Activated T-cell treated with anti-CD3 and anti-CD28 coated beads, Interleukin-2, amount 50 U/mL, for 4 hours (primary cell): ENCODE measurements around the gene CPEB1. TPM values are rescaled to one million over a fixed set of nuclear protein-coding genes. Genes with fewer than 3 reads are reported as not detected.
"Not testable (repeated sequence)": the region's sequence is repeated elsewhere in the genome, so short reads cannot be mapped to it uniquely, and the experiment has no call there.

ENCODE experiments used
- ATAC-seq, 2 donors: fragments of 200-7000 bp; cut with Tn5 transposase; one replicate each; pipeline ENCODE4 v1.10.0; 2021
- DNase-seq: peaks from one replicate; pipeline ENCODE4 v3.0.0-alpha.2; 2020
- H3K27me3 Mint-ChIP-seq: one replicate; pipeline ENCODE4 v1.8.0; 2021; ENCODE audit warnings: low read depth, mixed read lengths
- H3K36me3 Mint-ChIP-seq: one replicate; pipeline ENCODE4 v1.8.0; 2022; ENCODE audit warnings: mixed read lengths; ENCODE audit not compliant: insufficient read depth
- H3K4me1 Mint-ChIP-seq: one replicate; pipeline ENCODE4 v1.8.0; 2021; ENCODE audit warnings: low read depth, mixed read lengths
- H3K4me3 Mint-ChIP-seq: one replicate; pipeline ENCODE4 v1.8.0; 2021; ENCODE audit warnings: mild to moderate bottlenecking, moderate library complexity, mixed read lengths
- H3K9me3 Mint-ChIP-seq: one replicate; pipeline ENCODE4 v1.8.0; 2021; ENCODE audit warnings: mixed read lengths
- total RNA-seq, 3 donors: library from RNA; stranded (reverse); gene quantifications; one replicate each; pipeline ENCODE4 v1.2.1, GENCODE V29; 2021

Gene CPEB1
- total RNA-seq, 3 donors from 2014 or later, result 0.52 to 1.7 (median 1.2) TPM

DNA sequence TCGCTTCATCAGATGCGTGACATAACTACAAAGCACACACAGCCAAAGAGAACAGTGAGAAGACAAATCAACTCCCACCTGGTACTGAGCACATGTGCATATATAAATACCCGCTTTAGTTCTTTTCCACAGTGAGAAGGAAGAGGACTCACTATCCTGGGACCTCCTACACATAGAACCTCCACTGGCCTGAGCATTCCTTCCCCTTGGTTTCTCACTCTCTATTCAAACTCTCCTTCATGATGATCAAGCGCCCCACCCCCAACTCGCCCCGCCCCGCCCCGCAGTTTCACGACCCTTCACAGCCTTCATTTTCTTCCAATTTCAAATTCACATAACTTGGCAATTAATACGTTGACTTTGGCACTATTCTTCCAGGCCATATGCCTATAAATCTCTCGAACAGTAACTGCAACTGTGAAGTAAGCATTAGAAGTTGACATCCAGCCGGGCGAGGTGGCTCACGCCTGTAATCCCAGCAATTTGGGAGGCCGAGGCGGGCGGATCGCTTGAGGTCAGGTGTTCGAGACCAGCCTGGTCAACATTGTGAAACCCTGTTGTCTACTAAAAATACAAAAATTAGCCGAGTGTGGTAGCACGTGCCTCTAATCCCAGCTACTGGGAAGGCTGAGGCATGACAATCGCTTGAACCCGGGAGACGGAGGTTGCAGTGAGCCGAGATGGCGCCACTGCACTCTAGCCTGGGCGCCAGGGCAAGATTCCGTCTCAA, 108.0 kb downstream of the CPEB1 start:
- no peak for ATAC-seq
- no peaks in the 10 kb centered on the region for H3K9me3 Mint-ChIP-seq
- no peak for DNase-seq
- H3K27me3 Mint-ChIP-seq, result no peaks in the 10 kb centered on the region
- H3K4me1 Mint-ChIP-seq, result peaks cover 32% of the 10 kb centered on the region
- H3K36me3 Mint-ChIP-seq, result peaks cover 47% of the 10 kb centered on the region
- H3K4me3 Mint-ChIP-seq, result peak overlapping the region; percentile 97

DNA sequence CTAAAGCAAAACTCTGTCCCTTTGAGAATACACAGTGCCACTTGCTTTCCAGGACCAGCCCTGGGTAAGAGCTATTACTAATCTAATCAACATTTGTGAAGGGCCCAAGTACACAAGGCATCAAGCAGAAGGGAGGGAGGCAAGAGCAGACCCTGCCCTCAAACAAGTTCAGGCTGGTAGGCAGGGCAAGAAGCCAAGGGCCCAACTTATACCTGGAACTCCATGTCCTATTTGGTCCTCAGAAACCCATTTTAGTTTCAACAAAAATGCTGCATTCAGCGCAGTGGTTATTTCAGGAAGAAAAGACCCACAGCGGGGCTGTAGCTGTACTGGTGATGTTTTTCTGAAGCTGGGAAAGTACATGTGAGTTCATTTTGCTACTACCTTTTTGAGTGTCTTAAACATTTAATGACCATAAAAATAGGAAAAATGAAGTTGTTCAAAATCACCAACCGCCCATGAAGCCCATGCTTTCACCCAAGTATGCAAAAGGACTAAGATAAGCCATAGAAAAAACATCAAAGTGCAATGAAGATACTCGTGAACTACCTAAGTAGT, 109.7 kb downstream of the CPEB1 start:
- H3K4me3 Mint-ChIP-seq, result peak overlapping the region; percentile 97
- H3K27me3 Mint-ChIP-seq, result no peaks in the 10 kb centered on the region
- peaks cover 49% of the 10 kb centered on the region for H3K36me3 Mint-ChIP-seq
- ATAC-seq (no peak), DNase-seq (no peak)
- no peaks in the 10 kb centered on the region for H3K9me3 Mint-ChIP-seq
- peaks cover 32% of the 10 kb centered on the region for H3K4me1 Mint-ChIP-seq

DNA sequence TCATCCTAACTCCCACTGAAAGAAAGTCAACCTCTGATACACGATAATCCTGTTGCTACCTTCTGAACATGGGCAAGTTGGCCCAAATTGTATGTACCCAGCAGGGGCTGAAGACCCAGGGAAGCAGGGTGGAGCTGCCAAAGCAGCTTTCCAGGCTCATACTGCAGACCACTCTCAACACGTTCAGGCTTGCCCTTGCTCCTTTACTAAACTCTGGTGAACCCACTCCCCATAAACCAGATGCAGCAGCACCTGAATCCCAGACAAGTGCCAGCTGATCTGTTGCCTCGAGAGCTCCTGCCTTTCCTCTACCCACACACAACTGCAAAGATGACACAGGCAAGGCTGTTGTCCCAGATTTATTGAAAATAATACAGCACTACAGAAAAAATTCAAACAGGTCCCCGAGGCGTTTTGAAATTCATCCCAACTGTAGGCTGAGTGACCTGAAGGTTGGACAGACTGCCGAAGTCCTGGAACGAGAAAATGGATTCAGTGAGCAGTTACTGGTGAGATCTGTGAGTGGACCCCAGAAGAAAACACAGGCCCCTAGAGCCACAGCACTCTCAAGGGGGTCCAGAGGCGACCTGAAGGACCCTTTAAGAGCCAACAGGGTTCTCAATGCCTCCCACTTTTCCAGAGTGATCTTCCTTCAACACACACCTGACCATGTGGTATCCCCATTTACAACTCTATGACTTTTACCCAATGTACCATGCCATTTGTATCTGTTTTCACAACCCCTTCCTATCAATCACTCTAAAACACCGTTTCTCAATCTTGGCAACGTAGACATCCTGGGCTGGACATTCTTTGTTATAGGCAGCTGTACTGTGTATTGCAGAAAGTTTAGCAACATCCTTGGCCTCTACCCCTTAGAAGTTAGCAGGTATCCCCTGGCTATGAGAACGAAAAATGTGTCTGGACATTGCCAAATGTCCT, 110.5 kb downstream of the CPEB1 start:
- Mint-ChIP-seq H3K4me1 (peaks cover 32% of the 10 kb centered on the region), H3K9me3 (no peaks in the 10 kb centered on the region), H3K36me3 (peaks cover 49% of the 10 kb centered on the region), H3K4me3 (peak overlapping the region; percentile 97), H3K27me3 (no peaks in the 10 kb centered on the region)
- DNase-seq (no peak), ATAC-seq (no peak)

DNA sequence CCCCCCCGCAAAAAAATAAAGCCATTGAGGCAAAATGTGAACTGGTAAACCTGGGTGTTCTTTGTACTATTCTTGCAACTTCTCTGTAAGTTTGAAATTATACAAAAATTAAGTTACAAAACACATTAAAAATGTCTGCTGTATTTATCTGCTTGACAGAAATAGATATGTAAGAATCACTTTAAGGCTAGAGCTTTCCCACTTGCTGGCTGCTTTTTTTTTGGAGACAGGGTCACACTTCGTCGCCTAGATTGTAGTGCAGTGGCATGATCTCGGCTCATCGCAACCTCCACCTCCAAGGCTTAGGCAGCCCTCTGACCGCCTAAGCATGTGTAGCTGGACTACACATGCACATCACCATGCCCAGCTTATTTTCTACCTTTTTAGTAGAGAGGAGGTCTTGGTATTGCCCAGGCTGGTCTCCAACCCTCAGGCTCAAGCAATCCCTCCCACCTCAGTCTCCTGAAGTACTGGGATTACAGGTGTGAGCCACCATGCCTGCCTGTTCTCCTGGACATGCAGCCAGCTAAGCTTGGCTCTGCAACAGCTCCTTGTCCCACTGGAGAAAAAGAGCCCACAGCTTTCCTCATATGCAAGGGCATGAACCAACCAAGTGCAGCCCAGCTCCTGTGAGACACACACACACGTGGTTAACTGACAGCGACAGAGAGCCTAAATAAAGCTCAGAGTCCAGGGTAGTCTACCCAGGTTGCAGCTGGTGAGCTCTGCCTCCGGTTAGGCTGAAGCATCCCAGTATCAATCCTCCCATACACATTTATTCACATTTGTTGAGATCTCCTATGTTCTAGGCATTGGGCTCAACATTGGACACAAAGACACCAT, 111.4 kb downstream of the CPEB1 start:
- DNase-seq, result no peak
- no peaks in the 10 kb centered on the region for H3K9me3 Mint-ChIP-seq
- peaks cover 49% of the 10 kb centered on the region for H3K36me3 Mint-ChIP-seq
- H3K4me1 Mint-ChIP-seq, result peaks cover 31% of the 10 kb centered on the region
- ATAC-seq, result no peak
- peak overlapping the region; percentile 33 for H3K4me3 Mint-ChIP-seq
- H3K27me3 Mint-ChIP-seq, result no peaks in the 10 kb centered on the region

DNA sequence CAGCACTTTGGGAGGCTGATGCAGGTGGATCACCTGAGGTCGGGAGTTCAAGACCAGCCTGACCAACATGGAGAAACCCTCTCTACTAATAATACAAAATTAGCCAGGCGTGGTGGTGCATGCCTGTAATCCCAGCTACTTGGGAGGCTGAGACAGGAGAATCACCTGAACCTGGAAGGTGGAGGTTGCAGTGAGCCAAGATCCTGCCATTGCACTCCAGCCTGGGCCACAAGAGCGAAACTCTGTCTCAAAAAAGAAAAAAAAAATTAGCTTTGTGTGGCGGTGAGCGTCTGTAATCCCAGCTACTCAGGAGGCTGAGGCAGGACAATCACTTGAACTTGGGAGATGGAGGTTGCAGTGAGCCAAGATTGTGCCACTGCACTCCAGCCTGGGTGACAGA, 112.0 kb downstream of the CPEB1 start:
- H3K4me3 Mint-ChIP-seq, DNase-seq, H3K27me3 Mint-ChIP-seq, H3K9me3 Mint-ChIP-seq, ATAC-seq: not testable (repeated sequence)
- peaks cover 30% of the 10 kb centered on the region for H3K4me1 Mint-ChIP-seq
- peaks cover 49% of the 10 kb centered on the region for H3K36me3 Mint-ChIP-seq

DNA sequence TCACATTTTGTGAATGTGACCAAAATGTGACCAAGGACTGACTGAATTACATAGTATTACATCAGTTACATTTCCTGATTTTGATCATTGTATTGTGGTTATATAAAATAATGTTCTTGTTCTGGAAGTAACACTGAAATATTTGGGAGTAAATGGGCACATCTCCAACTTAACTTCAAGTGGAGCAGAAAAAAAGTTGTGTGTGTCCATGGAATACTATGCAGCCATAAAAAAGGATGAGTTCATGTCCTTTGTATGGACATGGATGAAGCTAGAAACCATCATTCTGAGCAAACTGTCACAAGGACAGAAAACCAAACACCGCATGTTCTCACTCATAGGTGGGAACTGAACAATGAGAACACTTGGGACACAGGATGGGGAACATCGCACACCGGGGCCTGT, 112.7 kb downstream of the CPEB1 start:
- not testable (repeated sequence) for H3K4me3 Mint-ChIP-seq, H3K27me3 Mint-ChIP-seq, ATAC-seq, DNase-seq, H3K9me3 Mint-ChIP-seq
- Mint-ChIP-seq H3K36me3 (peaks cover 44% of the 10 kb centered on the region), H3K4me1 (peaks cover 30% of the 10 kb centered on the region)

DNA sequence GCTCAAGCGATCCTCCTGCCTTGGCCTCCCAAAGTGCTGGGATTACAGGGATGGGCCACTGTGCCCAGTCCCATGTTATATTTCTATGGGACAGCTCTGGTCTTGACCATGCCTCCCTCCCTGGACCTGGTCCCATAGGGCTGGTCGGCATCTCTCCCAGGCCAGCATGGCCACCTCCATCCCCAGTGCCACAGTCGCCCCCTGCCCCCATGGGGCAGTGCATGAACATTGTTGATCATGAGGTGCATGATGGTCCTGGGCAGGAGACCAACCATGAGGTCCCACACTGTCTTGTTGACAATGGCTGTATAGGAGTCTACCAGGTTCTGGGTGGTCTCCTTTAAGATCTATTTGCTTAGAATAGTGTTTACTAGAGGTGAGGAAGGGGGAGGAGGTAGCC, 113.4 kb downstream of the CPEB1 start:
- Mint-ChIP-seq H3K4me1 (peaks cover 28% of the 10 kb centered on the region), H3K36me3 (peaks cover 37% of the 10 kb centered on the region), H3K9me3 (no peaks in the 10 kb centered on the region), H3K27me3 (no peaks in the 10 kb centered on the region), H3K4me3 (no peak overlapping the region)
- ATAC-seq (no peak), DNase-seq (no peak)

DNA sequence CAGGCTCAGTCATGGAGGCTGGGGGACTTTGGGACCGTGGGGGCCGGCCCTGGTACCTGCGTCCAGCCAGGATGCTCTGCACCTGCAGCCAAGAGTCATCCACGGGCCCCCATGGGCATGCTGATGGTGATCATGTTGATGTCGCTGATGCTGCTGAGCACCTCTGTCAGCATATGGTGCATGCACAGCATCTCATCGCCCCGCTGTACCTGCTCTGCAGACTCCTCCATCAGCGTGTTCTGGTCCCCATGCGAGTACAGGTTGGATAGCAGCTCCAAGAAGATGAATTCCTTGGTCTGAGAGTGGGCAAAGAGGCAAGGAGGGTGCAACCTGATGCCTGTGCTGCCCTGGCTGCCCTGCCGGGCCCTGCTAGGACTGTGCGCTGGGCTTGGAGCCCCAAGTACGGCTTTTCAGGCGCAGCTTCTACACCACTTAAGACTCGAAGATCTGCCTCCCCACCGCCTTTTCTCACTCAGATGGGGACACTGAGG, 114.1 kb downstream of the CPEB1 start:
- Mint-ChIP-seq H3K27me3 (no peaks in the 10 kb centered on the region), H3K36me3 (peaks cover 33% of the 10 kb centered on the region), H3K4me3 (no peak overlapping the region), H3K4me1 (peaks cover 25% of the 10 kb centered on the region), H3K9me3 (no peaks in the 10 kb centered on the region)
- DNase-seq (no peak), ATAC-seq (no peak)

DNA sequence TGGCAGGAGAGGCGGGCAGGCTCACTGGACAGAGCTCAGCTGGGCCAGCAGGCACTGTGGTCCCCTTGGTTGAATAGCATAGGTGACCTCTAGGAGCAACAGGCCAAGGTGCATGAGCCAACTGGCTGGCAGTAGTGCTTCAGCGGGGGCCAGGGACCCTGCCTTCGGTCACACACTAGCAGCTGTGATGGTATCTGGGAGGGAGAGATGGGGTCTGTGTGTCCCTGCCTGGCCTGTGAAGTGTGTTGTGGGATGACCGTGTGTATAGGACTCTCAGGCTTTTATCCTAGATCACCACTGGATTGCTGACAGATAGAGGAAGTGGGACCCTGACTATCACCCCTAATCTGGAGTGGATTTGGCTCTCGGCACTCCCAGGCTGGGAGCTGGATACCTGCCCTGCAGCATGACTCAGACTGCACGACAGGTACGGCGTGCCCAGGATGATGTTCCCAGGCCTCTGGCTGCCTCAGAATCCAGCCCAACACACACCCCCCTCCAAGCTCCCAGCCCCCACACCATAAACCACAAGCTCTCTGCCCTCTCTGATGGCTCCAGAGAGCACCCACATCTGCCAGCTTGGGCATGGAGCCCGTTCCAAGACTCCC, 114.7 kb downstream of the CPEB1 start:
- H3K4me3 Mint-ChIP-seq, result no peak overlapping the region
- H3K36me3 Mint-ChIP-seq, result peaks cover 27% of the 10 kb centered on the region
- ATAC-seq (no peak), DNase-seq (no peak)
- H3K4me1 Mint-ChIP-seq, result peaks cover 20% of the 10 kb centered on the region
- H3K27me3 Mint-ChIP-seq, result no peaks in the 10 kb centered on the region
- no peaks in the 10 kb centered on the region for H3K9me3 Mint-ChIP-seq

DNA sequence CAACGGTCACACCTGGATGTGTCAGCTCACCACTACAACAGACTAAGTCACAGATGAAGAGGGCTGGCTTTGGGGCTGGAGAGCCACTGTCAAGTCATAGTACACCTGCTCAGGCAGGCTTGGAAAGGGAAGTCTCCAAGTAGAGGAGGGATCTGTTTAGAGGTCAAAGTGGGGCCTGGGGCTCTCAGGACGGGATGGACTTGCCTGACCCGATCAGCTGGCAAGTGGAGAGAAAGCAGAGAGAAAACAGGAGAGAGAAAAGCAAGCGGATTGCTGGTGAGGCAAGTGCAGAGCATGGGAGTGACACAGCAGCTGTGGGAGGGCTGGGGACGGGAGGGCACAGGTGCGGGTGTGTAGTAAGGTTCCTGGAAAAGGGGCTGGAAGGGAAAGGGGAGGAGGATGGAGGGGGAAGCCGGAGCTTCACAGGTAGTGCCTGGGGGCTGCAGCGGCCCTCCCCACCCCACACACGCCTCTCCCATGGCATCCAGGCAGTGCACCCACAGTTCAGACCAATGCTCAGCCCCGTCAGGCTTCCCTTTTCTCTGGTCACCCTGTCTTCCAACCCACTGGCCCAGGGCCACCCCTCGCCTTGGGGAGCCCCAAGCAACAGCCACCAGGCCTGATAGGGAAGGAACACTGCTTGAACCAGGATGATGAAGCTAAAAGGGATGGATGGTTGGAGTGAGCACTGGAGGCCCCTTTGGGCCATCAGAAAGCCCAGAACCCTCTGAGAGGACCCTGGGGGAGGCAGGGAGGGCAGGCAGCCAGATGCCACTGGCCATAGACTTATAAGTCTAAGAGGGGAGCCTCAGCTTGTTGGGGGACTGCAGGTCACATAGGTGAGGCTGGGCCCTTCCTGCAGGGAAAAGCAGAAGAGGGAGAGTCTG, 115.4 kb downstream of the CPEB1 start:
- peaks cover 2% of the 10 kb centered on the region for H3K27me3 Mint-ChIP-seq
- peaks cover 12% of the 10 kb centered on the region for H3K4me1 Mint-ChIP-seq
- DNase-seq, result no peak
- no peak for ATAC-seq
- no peaks in the 10 kb centered on the region for H3K9me3 Mint-ChIP-seq
- H3K4me3 Mint-ChIP-seq, result no peak overlapping the region
- peaks cover 21% of the 10 kb centered on the region for H3K36me3 Mint-ChIP-seq

DNA sequence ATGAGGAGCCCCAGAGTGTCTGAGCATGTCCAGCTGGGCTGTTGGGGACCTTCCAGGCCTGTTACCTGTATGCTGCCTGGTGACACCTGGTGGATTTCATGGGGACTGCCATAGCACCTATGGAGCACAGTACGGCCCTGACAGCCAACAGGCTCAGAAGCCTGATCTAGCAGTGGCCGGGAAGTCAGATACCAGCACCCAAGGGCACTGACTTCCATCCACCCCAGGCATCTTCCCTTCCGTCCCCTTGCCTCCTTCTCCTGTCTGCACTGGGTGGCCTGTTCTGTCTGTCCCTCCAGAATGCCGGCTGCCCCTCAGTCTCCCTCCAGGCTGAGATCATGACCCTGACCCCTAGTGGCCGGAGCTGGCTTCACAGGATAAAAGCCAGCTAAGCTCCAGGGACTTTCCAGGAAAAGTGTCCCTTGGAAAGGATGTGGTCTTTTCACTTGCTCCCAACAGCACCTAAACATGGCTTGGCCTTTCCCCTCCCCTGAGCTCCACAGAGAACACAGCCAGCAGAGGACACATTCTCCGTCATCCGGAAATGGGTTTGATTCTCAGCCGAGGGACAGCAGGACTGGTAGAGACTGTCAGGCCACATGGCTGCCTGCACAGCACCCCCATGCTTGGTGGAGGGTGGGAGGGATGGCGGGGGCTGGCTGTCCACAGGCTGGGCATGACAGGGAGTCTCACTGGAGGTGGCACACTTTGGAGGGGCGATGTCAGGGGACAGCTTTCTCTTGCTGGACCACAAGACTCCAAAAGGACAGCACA, 116.4 kb downstream of the CPEB1 start:
- peak; percentile 77 for ATAC-seq
- H3K4me1 Mint-ChIP-seq, result peaks cover 6% of the 10 kb centered on the region
- H3K27me3 Mint-ChIP-seq, result peaks cover 2% of the 10 kb centered on the region
- H3K9me3 Mint-ChIP-seq, result no peaks in the 10 kb centered on the region
- H3K4me3 Mint-ChIP-seq, result peak overlapping the region; percentile 63
- peaks cover 12% of the 10 kb centered on the region for H3K36me3 Mint-ChIP-seq
- DNase-seq, result peak; percentile 59

DNA sequence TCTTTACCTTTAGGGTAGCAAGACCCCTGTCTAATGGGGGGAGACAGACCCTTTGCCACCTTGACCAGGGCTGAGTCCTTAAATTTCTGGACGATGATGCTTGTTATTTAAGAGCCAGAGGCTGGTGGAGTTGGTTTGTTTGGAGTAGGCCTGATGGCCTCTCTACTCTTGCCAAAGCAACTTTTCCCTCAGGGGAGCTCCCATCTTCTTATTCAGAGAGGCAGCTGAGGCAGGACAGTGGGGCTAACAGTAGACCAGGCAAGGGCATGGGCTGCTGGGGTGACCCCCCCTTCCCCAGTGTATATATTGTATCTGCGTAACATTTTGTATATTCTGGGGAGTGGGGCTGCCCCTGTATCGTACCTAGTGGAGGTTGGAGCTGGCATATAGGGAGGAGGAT, 117.2 kb downstream of the CPEB1 start:
- Mint-ChIP-seq H3K27me3 (peaks cover 2% of the 10 kb centered on the region), H3K4me1 (peaks cover 6% of the 10 kb centered on the region), H3K9me3 (no peaks in the 10 kb centered on the region), H3K4me3 (no peak overlapping the region), H3K36me3 (peaks cover 7% of the 10 kb centered on the region)
- ATAC-seq, result no peak
- no peak for DNase-seq
